K562 (cell line): ENCODE data around the gene ACTL8. TPM values are rescaled to one million over a fixed set of nuclear protein-coding genes. Genes with fewer than 3 reads are reported as not detected.

Experiments used
- REST ChIP-seq, 2 experiments: fragments of 450-650 bp; formaldehyde crosslinking in 1 of 2; IDR thresholded peaks; 2 replicates each; pipeline versions ENCODE4 v1.4.0 to v1.6.1; 2014 to 2020; ENCODE audit warnings: mild to moderate bottlenecking in 2 of 2, borderline replicate concordance in 1 of 2, low read depth in 1 of 2
- polyA plus RNA-seq, 8 experiments: library from polyadenylated mRNA; depleted of rRNA in 4 of 8; stranded (reverse) in 5 of 8; unstranded in 3 of 8; fragments of >200 nt; fragmentation: Nextera tagmentation in 2 of 8; fragmentation: Illumina TruSeq in 1 of 8; extraction: Ambion mirVana in 2 of 8; extraction: Trizol in 1 of 8; gene quantifications; 2 replicates each; pipeline versions ENCODE4 v1.2.1 to v1.2.3, GENCODE V29; 2011 to 2014; ENCODE audit warnings: inconsistent platforms in 1 of 8, missing spikeins in 1 of 8
- total RNA-seq, 7 experiments: library from RNA; depleted of rRNA in 6 of 7; stranded (reverse); fragments of >200 nt in 6 of 7; fragmentation: Illumina TruSeq in 2 of 7; extraction: Trizol in 2 of 7; gene quantifications; 2 replicates each; pipeline versions ENCODE4 v1.2.1 to v1.2.3, GENCODE V29; 2011 to 2021; ENCODE audit warnings: low replicate concordance in 1 of 7

The ACTL8 gene
- total and polyA plus RNA-seq, 9 of the 15 experiments (the other 6 are each of a cell fraction or from before 2014, with no cell fraction given), result 0.30 to 3.3 (median 1.6) TPM

- peak; percentile 99 for TF ChIP-seq REST (IDR thresholded peaks at IDR 0.05; ENCODE audit: borderline replicate concordance)
- peak; percentile 94 for TF ChIP-seq REST (CRISPR knock-in tag; IDR thresholded peaks at IDR 0.05; ENCODE audit: low read depth)
Observed at GRCh38 chr1:17831597-17831996, 76.5 kb downstream of the ACTL8 start (continued).
